Measurements from ENCODE around the gene TROAP.
"Not testable (repeated sequence)": the region's sequence is repeated elsewhere in the genome, so short reads cannot be mapped to it uniquely, and the experiment has no call there.

Gene TROAP

DNA sequence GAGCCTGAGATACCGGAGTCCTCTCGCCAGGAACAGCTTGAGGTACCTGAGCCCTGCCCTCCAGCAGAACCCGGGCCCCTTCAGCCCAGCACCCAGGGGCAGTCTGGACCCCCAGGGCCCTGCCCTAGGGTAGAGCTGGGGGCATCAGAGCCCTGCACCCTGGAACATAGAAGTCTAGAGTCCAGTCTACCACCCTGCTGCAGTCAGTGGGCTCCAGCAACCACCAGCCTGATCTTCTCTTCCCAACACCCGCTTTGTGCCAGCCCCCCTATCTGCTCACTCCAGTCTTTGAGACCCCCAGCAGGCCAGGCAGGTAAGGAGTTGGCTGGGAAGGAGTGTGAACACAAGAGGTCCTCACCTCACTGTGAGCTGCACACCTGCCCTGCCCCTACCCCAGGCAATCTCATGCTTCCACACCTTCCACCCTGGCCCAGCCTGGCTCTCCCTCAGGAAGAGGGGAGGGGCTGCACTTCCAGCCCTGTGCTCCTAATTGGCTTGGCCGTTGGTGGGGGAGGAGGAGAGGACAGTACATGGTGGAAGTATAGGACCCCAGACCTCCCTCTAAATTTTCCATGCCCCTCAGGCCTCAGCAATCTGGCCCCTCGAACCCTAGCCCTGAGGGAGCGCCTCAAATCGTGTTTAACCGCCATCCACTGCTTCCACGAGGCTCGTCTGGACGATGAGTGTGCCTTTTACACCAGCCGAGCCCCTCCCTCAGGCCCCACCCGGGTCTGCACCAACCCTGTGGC is 7.8 kb downstream of the TROAP start:
- DNase-seq = no peak

DNA sequence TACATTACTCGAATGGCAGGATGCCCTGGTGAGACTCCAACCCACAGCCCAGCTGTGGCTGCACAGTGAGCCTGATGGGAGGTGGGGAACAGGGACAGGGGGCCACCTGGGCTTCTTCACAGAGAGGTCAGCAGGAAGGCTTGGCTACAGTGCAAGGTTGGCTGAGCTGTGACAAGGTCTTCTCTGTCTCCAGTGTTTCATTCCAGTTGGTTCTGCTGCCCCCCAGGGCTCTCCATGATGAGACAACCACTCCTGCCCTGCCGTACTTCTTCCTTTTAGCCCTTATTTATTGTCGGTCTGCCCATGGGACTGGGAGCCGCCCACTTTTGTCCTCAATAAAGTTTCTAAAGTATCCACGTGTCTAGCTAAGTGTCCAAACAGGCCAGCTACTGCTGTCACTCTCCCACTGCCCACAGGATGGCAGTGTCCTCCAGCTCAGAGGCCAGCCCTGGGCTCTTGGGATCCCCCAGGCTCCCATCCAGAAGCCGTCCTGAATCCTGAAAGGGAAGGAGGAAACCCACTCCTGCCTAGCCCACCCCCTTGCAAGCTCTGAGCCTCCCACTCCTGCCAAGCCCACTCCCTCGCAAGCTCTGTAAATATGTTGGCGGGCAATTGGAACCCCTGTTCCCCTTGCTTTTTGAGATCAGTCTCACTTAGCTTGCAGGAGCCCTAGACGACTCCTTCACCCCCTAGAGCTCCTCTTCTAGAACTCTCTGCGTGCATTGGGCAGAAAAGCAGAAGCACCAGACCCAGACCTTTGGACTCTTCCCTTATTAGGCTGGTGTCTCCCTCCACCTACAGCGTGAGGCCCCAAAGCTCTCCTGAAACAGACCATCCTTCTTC is 8.5 kb downstream of the TROAP start:
- peak in 1 of 2 experiments; percentile 49 for DNase-seq

DNA sequence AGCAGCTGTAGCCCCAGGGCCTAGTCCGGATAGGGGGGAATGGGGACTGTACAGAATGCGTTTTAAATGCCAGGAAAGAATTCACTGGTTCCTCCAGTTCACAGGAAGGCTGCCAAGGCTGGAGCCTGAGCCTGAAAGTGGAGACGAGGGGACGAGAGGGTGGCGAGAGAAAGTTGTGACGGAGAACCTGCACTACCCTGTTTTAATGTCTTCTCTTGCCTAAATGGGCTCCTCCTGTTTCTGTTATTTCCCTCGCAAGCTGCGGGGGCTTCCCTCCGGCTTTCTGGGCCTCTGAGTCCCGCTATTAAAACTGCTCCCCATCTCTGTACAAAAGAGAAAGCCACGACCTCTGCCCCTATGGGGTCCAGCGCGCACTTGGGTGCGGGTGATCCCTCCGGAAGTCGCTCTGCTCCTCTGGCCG is 9.4 kb downstream of the TROAP start:
- no peak for DNase-seq

DNA sequence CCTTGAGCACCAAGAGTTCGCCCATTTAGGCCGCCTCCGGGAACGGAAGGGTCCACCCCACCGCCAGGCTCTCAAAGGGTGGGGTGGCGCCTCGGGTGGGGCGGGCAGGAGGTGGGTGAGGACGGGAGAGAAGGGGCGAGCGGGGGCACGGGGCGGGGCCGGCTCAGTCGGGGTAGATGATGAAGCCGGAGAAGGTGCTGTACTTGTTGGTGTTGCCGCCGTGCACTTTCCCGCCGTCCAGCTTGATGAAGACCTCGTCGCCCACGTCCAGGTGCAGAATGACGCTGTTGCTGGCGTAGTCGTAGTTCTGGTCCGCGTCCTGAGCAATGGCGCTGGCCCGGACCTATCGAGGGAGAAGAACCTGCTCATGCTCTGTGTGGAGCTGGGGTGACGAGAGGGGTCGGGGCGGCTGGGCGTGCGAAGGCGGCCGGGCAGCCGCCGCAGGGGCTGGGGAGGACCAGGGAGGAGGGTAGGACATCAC is 9.9 kb downstream of the TROAP start:
- no peak for DNase-seq

DNA sequence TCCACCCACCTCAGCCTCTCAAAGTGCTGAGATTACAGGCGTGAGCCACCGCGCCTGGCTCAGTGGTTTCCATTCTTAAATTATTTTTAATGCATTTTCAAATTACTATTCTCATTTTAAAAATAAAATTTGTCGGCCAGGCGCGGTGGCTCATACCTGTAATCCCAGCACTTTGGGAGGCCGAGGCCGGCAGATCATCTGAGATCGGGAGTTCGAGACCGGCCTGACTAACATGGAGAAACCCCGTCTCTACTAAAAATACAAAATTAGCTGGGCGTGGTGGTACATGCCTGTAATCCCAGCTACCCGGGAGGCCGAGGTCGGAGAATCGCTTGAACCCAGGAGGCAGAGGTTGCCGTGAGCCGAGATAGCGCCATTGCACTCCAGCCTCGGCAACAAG is 10.7 kb downstream of the TROAP start:
- DNase-seq = not testable (repeated sequence)

DNA sequence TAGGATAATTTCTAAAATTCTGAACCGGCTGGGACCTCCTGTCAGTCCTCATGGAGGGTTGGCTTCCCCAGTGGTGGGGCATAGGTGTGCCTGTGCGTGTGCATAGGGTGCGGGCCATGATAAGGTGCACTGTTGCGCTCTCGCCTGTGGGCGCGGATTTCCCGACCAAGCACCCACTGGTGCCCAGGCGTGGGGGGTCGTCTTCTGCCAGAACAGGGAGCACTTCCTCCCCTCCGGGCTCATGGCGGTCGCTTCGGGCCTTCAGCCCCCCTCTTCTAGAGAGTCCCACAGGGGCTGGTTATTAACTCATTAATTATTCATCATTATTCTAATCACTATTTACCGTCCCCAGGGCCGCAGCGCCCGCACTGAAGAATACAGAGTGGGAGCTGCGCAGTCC is 11.2 kb downstream of the TROAP start:
- DNase-seq = no peak

DNA sequence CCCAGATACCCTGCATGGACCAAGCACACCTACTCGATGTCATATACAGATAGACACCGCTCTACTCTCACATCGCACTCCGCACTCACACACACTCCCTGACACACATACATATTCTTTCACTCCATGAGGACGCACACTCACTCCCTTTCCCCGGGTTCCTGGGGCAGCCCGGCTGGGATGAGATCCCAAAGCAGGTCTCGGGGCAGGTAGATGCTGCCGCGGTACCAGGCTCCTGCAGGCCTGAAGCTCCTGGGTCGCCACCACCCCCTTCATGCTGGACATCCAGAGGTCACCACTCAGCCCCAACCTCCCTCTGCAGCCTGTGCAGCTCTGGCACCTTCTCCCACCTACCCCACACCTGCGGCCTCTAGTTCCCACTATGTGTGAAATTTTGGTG is 11.6 kb downstream of the TROAP start:
- no peak for DNase-seq

DNA sequence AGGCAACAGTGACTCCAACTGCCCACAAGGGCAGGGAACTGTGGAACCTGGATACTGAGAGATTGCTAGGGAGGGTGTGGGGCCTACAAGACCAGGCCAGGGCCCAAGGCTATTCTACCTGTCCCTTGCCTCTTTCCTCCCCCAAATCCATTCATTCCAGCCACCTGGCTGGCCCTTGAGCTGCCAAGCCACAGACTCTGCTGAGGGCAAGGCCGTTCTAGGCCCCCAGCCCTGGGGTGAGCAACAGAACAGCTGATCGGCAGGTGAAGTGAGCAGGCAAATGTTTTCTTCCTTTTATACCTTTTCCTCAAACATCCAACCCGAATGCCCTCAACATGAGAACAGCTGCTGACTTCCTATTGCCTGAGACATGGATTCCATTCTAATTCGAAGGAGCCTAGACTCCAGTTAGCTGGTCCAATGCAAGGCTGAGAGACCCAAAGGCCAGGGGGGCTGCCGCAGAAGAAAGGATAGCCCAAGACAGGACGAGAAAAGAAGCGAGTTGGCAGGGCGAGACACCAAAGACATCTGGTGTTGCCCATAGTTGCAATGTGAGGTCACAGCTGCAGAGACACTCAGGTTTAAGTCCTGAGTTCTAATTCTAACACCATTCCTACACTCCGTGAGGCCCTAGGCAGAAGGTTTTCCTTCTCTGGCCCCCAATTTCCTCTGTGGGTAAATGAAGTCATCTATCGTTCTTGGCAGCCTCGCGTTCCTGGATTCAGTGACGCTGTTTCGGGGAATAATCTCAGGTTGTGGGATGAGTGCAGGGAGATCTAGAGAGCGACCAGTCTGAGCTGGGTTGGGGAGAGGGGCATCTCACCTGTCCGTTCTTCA is 12.3 kb downstream of the TROAP start:
- DNase-seq = no peak

DNA sequence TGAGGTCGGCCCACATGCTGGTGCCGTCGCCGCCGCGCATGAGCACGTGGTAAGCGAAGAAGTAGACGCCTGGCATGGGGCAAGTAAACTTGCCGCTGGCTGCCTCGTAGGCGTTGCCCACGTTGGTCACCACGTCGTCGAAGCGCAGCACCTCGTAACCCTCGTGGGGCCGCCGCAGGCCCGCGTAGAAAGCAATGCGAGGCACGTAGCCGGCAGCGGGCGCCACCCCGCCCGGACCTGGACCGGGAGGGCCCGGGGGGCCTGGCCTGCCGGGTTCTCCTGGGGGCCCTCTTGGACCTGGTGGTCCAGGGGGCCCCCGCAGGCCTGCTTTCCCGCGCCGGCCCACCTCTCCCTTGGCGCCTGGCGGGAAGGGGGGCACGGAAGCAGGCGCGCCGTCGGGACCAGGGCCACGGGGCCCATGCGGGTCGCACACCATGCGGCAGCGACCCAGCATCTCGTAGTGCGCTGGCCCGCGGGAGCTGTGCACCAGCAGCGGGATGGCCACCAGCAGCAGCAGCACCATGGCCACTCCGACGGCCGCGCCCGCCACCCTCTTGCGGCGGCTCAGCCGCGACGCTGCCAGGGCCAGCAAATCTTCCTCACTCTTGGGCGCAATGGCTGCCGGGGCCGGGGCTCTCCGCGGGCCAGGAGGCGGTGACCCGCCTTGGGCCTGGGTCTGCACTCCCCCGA is 13.0 kb downstream of the TROAP start:
- DNase-seq = no peak

DNA sequence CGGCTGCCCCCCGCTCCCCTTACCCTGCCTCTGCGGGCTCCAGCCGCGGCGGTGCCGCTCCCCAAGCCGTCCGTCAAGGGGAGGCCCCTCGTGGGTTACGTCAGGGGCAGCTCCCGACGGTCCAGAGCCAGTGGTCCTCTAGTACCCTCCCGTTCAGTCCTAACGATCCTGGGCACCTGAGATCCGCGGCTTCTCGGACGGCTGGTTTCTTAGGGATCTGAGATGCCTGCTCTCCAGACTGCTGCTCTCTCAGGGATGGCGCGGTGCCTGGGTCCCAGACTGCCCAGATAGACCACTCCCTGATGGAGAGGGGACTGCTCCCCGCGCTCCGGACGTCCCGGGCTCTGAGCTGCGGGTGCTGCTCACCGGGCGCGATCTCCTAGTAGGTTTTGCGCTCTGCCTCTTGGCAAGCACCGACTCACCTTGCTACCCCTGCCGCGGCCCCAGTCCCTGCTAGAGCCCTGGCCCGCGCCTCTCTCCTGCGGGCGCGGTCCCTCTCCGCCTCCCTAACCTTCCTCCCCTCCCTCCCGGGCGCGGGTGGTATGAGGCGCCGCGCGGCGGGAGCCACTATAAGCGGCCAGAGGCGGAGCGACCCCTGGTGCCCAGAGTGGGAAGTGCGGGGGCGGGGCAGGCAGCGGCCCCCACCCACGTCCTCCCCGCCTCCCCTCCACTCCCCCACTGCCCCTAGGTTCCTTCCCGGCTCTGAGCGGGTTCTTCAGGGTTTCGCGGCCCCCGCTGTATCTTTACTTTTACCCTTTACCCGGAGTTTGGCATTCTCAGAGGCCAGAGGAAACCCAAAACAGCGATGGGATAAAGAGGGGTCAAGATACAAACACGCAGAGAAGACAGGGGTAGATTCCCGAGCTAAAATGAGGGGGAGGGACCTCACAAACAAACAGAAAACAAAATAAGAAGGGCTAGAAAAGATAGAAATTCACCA is 13.9 kb downstream of the TROAP start, which contains the start of gene C1QL4:
Gene C1QL4, minus strand, starts transcription at position 544 of the 940 bp plus-strand sequence. CDS start 711 bp downstream, outside the sequence.
- peak; percentile 71 to 72 for DNase-seq

DNA sequence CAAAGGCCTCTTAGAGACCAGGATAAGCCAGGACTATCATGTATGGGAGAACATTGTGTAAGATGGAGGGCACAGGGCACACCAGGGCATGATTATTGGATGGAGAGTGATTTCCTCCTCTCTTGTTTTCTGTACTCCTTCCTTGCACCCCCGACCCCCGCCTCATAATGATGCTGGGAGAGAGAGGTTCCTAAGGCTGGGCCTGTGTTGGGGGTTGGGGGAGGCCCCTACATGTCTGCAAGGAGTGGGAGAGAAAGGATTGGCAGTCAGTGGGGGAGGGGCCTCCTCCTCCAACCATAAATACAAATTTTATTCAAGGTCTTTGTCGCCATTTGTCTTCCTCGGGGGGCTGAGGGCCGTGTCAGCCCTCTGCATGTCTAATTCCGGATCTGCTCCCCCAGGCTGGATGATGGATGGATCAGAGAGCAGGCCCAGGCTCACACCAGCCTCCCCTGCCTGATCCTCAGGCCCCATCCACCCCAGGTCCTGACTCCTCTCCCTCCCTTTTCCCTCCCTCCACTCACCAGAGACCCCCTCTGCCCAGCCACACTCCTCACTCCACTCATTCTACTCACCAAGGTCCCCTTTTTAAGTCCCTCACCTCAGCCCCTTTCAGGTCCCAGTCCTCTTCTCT is 15.9 kb downstream of the TROAP start:
- DNase-seq = no peak

DNA sequence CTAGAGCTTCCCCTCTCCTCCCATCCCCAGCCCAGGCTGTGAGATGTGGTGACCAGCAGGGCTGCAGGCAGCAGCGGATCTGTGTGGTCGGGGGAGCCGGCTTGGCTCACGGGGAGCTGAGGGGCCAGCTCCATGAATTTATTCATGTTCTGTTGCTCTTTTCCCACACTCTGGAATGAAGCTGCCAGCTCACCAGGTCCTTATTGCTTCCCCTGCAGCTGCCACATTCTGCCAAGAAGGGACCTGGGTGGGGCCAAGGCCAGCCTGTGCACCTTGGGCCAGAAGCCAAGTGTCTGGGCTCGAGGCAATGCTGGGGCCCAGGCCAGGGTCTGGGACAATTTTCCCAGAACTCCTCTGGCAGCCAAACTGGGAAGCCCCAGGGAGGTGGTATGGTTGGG is 16.4 kb downstream of the TROAP start:
- DNase-seq = no peak

DNA sequence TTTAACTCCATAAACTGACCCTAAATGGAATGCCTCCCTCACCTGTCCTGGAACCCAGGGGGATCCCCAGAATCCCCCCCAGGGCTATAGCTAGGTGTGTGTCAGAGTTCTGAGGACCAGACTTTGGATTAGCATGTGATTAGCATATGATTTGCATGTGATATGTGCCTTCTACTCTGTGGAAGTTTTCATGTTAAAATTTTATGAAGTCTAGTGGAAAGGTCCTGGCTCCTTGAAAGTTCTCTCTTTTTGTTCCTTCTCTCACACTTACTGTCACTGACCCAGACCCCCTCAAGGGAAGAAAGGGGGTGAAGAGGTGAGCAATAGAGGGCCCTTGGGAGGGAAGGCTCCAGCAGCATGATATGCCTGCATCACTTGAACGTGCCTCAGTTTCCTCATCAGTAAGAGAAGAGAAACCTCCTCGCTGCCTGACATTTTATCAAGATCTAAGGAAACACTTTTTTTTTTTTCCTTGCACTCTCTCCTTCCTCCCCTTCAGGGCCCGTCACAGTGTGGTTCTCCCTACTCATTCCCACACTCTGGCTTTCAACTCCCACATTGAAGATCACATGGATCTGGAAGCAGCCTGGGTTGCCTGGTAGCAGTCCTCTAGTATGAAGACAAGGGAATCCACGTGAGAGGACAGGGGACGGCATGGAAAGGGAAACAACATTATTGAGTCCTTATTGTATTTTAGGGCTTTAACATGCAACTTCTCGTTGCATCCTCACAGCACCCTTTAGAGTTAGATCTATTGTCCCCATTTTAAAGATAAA is 17.2 kb downstream of the TROAP start:
- no peak for DNase-seq

DNA sequence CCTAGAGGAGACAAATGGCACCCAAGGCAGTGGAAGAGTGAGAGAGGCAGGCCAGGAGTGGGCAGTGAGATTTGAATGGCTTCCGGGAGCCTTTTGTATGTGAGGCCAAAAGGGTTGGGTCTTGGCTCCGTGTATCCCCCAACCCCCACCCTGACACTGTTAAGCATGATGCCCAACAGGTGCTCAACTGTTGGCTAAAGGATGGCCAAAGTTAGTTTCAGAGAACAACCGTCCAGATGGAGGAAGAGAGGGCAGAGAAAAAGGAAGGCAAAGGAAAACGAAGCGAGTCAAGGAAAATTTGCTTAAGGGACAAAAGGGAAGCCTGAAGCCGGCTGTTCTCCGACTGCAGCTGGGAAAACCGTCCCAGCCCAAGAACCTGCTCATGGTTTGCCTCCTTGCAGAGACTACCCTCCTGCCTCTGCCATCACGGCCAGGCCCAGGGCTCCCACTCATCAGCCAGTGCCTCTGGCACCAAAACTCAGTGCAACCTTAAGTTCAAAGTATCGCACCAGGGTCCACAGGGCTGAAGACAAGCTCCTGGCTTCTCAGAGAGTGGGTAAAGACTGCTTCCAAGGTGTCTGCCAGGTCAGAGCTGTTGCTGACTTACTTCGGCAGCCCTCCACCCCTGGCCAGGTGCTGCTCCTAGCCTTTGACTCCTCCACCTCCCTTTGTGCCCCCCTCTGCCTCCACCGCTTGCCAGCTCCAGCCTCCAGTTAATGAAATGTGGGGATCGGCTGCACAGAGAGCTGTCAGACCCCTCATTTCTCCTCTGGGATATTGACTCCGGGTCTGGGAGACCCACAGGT is 18.1 kb downstream of the TROAP start:
- DNase-seq = no peak

DNA sequence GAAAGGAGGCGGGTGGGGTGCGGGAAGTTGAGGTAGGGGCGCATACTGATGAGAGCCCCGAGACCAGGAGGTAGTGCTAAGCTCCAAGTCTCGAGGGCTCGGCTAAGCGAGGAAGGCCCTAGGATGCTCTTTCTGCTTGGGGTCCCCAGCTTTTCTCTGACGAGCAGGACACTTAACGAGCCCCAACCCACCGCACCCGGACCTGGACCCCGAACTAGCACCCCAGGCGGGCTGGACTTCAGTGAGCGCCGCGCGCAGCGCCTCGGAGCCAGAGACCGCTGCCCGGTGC is 18.7 kb downstream of the TROAP start:
- no peak for DNase-seq

DNA sequence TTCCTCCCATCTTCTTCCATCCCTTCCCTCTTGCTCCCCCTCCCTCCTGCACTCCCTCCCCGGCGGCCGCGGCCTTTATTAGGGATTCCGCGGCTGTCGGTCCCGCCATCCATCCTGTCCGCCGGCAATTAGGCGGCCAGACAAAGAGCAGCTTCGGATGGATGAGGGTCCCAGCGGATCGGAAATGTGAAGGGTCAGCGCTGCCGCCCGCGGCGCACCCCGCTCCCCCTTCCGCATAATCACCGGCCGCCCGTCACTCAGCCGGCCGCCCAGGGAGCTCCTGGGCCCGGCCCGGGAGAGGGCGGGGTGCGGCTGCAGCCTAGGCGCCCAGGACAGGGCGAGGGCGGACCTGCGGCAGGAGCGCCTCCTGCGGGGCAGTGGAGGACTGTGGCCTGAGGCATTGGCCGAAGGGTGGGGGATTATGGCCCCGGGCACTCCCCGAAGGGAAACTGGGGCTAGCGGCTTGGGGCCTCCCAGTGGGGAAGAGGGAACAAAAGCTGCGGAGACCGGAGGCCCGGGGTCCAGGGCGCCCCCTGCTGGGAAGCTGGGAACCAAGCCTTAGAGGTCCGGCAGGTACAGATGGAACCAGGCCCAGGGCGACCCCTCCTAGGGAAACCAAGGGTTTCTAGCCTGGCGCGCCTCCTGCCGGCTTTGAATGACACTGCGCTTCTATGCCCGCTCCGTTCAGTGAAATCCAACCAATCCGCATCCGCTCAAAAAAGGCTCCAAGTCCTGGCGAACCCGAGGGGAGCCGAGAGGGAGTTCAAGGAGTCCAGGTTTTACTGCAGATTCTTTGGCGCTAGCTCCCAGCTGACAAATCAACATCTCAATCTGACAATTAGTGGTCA is 19.2 kb downstream of the TROAP start:
- peak; percentile 73 to 75 for DNase-seq

DNA sequence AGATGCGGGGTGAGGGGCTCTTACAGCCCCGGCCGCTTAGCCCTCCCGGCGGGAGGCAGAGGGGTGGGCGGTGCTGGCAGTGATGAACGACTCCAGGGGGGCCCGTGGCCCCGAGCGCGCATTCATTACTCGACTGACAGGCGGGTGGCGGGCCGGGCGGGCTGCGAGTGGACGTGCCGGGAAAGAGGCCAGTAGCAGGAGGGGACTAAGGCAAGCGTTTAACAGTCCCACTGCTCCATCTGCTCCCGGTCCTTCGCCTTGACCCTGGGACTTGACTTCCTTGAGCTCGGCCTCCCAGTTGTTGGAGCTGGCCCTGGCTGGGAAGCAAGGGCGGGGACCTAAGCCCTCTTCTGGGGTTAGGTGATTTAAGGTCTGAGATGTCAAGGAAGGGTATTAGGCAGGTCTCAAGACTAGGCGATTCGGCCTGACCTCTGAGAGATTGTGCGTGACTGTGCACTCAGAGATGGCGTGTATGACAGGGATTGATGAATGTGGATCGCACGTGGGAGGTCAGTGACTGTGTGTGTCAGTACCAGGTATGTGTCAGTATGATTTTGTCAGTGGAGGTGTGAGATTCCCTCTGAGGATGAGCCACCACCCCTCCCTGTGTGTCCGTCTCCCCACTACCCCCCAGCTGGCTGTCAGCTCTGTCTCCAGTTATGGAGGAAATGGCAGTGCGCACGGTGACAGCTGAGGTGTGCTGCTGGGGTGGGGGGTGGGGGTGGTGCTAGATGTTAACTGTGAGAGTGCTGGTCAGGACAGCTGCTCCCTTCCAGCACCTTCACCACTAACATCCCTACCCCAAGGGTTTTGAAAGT is 20.1 kb downstream of the TROAP start:
- DNase-seq = no peak
